Measurements from ENCODE around the gene LCNL1. TPM values are rescaled to one million over a fixed set of nuclear protein-coding genes. Genes with fewer than 3 reads are reported as not detected.

Gene LCNL1
- total and polyA plus RNA-seq, 4 donors: 0.01 to 0.08 TPM; not detected in 2

DNA sequence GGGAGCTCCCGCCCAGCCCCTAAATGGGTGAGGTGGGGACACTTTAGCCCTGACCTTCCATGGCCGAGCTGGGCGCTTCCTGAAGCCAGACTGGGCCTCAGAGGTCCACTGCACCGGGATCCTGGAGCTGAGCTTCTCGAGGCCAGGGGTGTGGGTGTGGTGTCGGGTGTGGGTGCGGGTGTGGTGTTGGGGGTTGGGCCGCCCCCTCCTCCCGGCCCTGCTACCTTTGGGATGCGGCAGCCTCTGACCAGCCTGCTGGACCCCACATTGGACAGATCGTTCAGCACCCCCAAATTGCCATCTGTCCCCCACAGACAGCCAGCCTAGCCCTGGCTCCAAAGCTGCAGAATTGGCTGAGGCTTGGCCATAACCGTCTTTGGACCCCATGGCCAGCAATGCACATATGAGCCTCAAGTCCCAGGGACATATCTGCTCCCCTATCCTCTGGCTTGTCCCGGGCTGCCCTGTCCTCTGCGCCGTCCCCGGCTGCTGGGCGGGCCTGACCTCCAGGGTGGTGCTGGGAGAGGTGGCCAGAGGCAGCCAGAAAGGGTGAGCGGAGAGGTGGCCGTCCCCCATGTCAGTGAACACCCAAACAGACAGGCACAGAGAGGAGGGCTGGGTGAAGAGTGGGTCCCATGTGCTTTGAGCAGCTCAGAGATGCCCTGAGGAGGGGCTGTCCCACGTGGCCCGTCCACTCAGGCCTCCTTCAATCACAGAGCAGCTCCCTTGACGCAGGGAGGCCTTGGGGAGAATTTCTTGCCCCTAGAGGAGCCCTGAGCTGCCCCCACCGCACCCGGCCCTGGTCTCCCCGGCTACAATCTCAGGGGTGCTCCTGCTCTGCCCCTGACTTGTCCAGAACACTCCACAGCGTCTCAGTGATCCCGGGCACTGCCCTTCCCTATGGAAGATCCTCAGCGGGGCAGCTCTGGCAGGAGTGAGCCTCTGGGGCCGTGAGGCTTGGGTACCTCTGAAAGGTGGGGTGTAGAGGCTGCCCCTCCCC lies 8.9 kb upstream of the LCNL1 start:
- 90% methylated on average over 29 of the region's 29 CpGs for WGBS
- H3K4me1 ChIP-seq (ENCODE audit: control insufficient read depth in 4 of 4, insufficient read depth in 4 of 4, low read length in 3 of 4): peaks cover 0 to 6% (median 3%) of the 10 kb centered on the region in 4 donors

More for the DNA sequence above, 8.9 kb upstream of the LCNL1 start:
- no peak for DNase-seq (ENCODE audit: low spot score)
- H3K9me3 ChIP-seq (ENCODE audit: control insufficient read depth in 4 of 4, low read length in 3 of 4): no peaks in the 10 kb centered on the region
- no peak overlapping the region for H3K27ac ChIP-seq (ENCODE audit: low read depth in 1 of 2, low read length in 2 of 2)
- no peak for TF ChIP-seq TAF1 (conservative IDR thresholded peaks at IDR 0.05)
- TF ChIP-seq, protein P1, sequence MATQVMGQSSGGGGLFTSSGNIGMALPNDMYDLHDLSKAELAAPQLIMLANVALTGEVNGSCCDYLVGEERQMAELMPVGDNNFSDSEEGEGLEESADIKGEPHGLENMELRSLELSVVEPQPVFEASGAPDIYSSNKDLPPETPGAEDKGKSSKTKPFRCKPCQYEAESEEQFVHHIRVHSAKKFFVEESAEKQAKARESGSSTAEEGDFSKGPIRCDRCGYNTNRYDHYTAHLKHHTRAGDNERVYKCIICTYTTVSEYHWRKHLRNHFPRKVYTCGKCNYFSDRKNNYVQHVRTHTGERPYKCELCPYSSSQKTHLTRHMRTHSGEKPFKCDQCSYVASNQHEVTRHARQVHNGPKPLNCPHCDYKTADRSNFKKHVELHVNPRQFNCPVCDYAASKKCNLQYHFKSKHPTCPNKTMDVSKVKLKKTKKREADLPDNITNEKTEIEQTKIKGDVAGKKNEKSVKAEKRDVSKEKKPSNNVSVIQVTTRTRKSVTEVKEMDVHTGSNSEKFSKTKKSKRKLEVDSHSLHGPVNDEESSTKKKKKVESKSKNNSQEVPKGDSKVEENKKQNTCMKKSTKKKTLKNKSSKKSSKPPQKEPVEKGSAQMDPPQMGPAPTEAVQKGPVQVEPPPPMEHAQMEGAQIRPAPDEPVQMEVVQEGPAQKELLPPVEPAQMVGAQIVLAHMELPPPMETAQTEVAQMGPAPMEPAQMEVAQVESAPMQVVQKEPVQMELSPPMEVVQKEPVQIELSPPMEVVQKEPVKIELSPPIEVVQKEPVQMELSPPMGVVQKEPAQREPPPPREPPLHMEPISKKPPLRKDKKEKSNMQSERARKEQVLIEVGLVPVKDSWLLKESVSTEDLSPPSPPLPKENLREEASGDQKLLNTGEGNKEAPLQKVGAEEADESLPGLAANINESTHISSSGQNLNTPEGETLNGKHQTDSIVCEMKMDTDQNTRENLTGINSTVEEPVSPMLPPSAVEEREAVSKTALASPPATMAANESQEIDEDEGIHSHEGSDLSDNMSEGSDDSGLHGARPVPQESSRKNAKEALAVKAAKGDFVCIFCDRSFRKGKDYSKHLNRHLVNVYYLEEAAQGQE (IDR thresholded peaks at IDR 0.05): no peak
- no peak for TF ChIP-seq YY1 (IDR thresholded peaks at IDR 0.05)
- no peak for TF ChIP-seq HNF4A (conservative IDR thresholded peaks at IDR 0.05)
- TF ChIP-seq EGR1 (IDR thresholded peaks at IDR 0.05; ENCODE audit: low read depth in 2 of 2): no peak
- TF ChIP-seq, protein P2, sequence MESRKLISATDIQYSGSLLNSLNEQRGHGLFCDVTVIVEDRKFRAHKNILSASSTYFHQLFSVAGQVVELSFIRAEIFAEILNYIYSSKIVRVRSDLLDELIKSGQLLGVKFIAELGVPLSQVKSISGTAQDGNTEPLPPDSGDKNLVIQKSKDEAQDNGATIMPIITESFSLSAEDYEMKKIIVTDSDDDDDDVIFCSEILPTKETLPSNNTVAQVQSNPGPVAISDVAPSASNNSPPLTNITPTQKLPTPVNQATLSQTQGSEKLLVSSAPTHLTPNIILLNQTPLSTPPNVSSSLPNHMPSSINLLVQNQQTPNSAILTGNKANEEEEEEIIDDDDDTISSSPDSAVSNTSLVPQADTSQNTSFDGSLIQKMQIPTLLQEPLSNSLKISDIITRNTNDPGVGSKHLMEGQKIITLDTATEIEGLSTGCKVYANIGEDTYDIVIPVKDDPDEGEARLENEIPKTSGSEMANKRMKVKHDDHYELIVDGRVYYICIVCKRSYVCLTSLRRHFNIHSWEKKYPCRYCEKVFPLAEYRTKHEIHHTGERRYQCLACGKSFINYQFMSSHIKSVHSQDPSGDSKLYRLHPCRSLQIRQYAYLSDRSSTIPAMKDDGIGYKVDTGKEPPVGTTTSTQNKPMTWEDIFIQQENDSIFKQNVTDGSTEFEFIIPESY (IDR thresholded peaks at IDR 0.05): no peak
- TF ChIP-seq GABPA (IDR thresholded peaks at IDR 0.05 in 1 of 2, conservative IDR thresholded peaks at IDR 0.05 in 1 of 2): no peak
- TF ChIP-seq HNF4G (IDR thresholded peaks at IDR 0.05): no peak
- TF ChIP-seq RXRA (IDR thresholded peaks at IDR 0.05): no peak
- TF ChIP-seq, protein P3, sequence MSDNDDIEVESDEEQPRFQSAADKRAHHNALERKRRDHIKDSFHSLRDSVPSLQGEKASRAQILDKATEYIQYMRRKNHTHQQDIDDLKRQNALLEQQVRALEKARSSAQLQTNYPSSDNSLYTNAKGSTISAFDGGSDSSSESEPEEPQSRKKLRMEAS (IDR thresholded peaks at IDR 0.05): no peak
- no peak for TF ChIP-seq SP1 (IDR thresholded peaks at IDR 0.05)
- no peak for TF ChIP-seq FOXA2 (IDR thresholded peaks at IDR 0.05)
- no peak for TF ChIP-seq FOXA1 (IDR thresholded peaks at IDR 0.05)
- TF ChIP-seq, protein P4, sequence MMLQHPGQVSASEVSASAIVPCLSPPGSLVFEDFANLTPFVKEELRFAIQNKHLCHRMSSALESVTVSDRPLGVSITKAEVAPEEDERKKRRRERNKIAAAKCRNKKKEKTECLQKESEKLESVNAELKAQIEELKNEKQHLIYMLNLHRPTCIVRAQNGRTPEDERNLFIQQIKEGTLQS (IDR thresholded peaks at IDR 0.05): no peak
- no peak for TF ChIP-seq NR2F2 (IDR thresholded peaks at IDR 0.05)
- TF ChIP-seq JUND (IDR thresholded peaks at IDR 0.05): no peak
- TF ChIP-seq, protein P5, sequence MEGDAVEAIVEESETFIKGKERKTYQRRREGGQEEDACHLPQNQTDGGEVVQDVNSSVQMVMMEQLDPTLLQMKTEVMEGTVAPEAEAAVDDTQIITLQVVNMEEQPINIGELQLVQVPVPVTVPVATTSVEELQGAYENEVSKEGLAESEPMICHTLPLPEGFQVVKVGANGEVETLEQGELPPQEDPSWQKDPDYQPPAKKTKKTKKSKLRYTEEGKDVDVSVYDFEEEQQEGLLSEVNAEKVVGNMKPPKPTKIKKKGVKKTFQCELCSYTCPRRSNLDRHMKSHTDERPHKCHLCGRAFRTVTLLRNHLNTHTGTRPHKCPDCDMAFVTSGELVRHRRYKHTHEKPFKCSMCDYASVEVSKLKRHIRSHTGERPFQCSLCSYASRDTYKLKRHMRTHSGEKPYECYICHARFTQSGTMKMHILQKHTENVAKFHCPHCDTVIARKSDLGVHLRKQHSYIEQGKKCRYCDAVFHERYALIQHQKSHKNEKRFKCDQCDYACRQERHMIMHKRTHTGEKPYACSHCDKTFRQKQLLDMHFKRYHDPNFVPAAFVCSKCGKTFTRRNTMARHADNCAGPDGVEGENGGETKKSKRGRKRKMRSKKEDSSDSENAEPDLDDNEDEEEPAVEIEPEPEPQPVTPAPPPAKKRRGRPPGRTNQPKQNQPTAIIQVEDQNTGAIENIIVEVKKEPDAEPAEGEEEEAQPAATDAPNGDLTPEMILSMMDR (IDR thresholded peaks at IDR 0.05; ENCODE audit: low read depth, low read length, missing input control): no peak
- no peaks in the 10 kb centered on the region for H3K27me3 ChIP-seq (ENCODE audit: control insufficient read depth in 4 of 4, insufficient read depth in 4 of 4, low read length in 3 of 4)
- H3K9ac ChIP-seq (ENCODE audit: low read depth in 1 of 2, low read length in 2 of 2): no peak overlapping the region
- no peak overlapping the region for H3K4me3 ChIP-seq (ENCODE audit: low read depth in 1 of 3, low read length in 3 of 3)
- no peaks in the 10 kb centered on the region for H3K36me3 ChIP-seq (ENCODE audit: control insufficient read depth in 4 of 4, insufficient read depth in 3 of 4, low read depth in 1 of 4, low read length in 3 of 4)
